Colonic mucosa (tissue), 4 donors: ENCODE data around the gene SSC4D. TPM values are rescaled to one million over a fixed set of nuclear protein-coding genes. Genes with fewer than 3 reads are reported as not detected.

Source experiments
- DNase-seq: peaks from one replicate; pipeline ENCODE4 v3.0.0-alpha.2; 2020
- H3K27ac ChIP-seq: fragments of 200-600 bp; one replicate; pipeline ENCODE4 v1.8.0; 2021
- H3K27me3 ChIP-seq: fragments of 200-600 bp; one replicate; pipeline ENCODE4 v1.8.0; 2021
- H3K36me3 ChIP-seq: fragments of 200-600 bp; one replicate; pipeline ENCODE4 v1.8.0; 2021
- H3K4me1 ChIP-seq: fragments of 200-600 bp; one replicate; pipeline ENCODE4 v1.8.0; 2021; ENCODE audit warnings: mild to moderate bottlenecking
- H3K4me3 ChIP-seq: fragments of 200-600 bp; one replicate; pipeline ENCODE4 v1.8.0; 2021
- H3K9ac ChIP-seq, 2 donors: one replicate each; pipeline ENCODE4 v1.7.0; 2013; ENCODE audit warnings: control low read depth in 2 of 2, low read depth in 2 of 2, low read length in 2 of 2
- H3K9me3 ChIP-seq: fragments of 200-600 bp; one replicate; pipeline ENCODE4 v1.8.0; 2021
- intact Hi-C: fragments of 100-400 bp; cut with DNase I; formaldehyde crosslinking; loops from one replicate; pipeline ENCODE4 v1.14.1; 2022
- total RNA-seq, 2 donors: library from RNA; stranded (reverse); fragmentation: NEBNext Ultra II Directional in 1 of 2; extraction: Animal tissue kit (Norgen Biotek cat#: 25700) in 1 of 2; gene quantifications; one replicate each; pipeline ENCODE4 v1.2.1, GENCODE V29; 2021
- TF ChIP-seq, protein P1 (sequence below): fragments of 200-600 bp; IDR thresholded peaks from one replicate; pipeline ENCODE4 v1.8.0; 2022; ENCODE audit warnings: antibody characterized with exemption, mild to moderate bottlenecking
- donor health status: healthy.
- donor health status: DM: no; HTN: no; CAD: no.
- donor health status: DM: no; HTN: no; CAD: no.

Gene SSC4D
- total RNA-seq, 2 donors from 2014 or later: 0.42 to 0.45 TPM

- H3K4me1 ChIP-seq: peaks cover 3% of the 10 kb centered on the region
- no peak overlapping the region for H3K4me3 ChIP-seq
- no peak overlapping the region for H3K9ac ChIP-seq
- H3K9me3 ChIP-seq: no peaks in the 10 kb centered on the region
- DNase-seq: no peak
- intact Hi-C loops: no loop called here
- no peaks in the 10 kb centered on the region for H3K27me3 ChIP-seq
- H3K27ac ChIP-seq: no peak overlapping the region
- TF ChIP-seq, protein P1, sequence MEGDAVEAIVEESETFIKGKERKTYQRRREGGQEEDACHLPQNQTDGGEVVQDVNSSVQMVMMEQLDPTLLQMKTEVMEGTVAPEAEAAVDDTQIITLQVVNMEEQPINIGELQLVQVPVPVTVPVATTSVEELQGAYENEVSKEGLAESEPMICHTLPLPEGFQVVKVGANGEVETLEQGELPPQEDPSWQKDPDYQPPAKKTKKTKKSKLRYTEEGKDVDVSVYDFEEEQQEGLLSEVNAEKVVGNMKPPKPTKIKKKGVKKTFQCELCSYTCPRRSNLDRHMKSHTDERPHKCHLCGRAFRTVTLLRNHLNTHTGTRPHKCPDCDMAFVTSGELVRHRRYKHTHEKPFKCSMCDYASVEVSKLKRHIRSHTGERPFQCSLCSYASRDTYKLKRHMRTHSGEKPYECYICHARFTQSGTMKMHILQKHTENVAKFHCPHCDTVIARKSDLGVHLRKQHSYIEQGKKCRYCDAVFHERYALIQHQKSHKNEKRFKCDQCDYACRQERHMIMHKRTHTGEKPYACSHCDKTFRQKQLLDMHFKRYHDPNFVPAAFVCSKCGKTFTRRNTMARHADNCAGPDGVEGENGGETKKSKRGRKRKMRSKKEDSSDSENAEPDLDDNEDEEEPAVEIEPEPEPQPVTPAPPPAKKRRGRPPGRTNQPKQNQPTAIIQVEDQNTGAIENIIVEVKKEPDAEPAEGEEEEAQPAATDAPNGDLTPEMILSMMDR: no peak
- no peaks in the 10 kb centered on the region for H3K36me3 ChIP-seq
These were observed 65.6 kb downstream of the SSC4D start for GRCh38 chr7:76343931-76344321.

GRCh38 chr7:76343294-76343930 is 66.1 kb downstream of the SSC4D start:
- Histone ChIP-seq H3K9ac (no peak overlapping the region), H3K4me3 (no peak overlapping the region), H3K9me3 (no peaks in the 10 kb centered on the region), H3K27ac (no peak overlapping the region), H3K27me3 (no peaks in the 10 kb centered on the region), H3K36me3 (no peaks in the 10 kb centered on the region), H3K4me1 (peaks cover 3% of the 10 kb centered on the region)
- DNase-seq: no peak
- intact Hi-C loops: no loop called here
- TF ChIP-seq, protein P1: no peak

- H3K9ac ChIP-seq: no peak overlapping the region
- H3K4me3 ChIP-seq: no peak overlapping the region
- H3K27ac ChIP-seq: no peak overlapping the region
- H3K27me3 ChIP-seq: no peaks in the 10 kb centered on the region
- TF ChIP-seq, protein P1: no peak
- intact Hi-C loops: no loop called here
- H3K9me3 ChIP-seq: no peaks in the 10 kb centered on the region
- H3K36me3 ChIP-seq: no peaks in the 10 kb centered on the region
- peaks cover 3% of the 10 kb centered on the region for H3K4me1 ChIP-seq
- DNase-seq: no peak
These were observed 67.3 kb downstream of the SSC4D start for GRCh38 chr7:76342222-76342621.

- intact Hi-C loops: no loop called here
- H3K27me3 ChIP-seq: no peaks in the 10 kb centered on the region
- H3K9ac ChIP-seq: no peak overlapping the region
- TF ChIP-seq, protein P1: no peak
- H3K36me3 ChIP-seq: no peaks in the 10 kb centered on the region
- no peaks in the 10 kb centered on the region for H3K9me3 ChIP-seq
- H3K4me1 ChIP-seq: no peaks in the 10 kb centered on the region
- no peak for DNase-seq
- no peak overlapping the region for H3K4me3 ChIP-seq
- no peak overlapping the region for H3K27ac ChIP-seq
These were observed 68.8 kb downstream of the SSC4D start for GRCh38 chr7:76340617-76341131.

Other genes starting within 250 kb of the SSC4D start
- under 1 TPM; 0.64 to 0.67 TPM for gene SRRM3, start 207.8 kb downstream of the SSC4D start, total RNA-seq
- 100 to 1,000 TPM; 539 to 844 TPM for gene HSPB1, start 107.0 kb downstream of the SSC4D start, total RNA-seq
- gene YWHAG, start 50.7 kb downstream of the SSC4D start, total RNA-seq: 100 to 1,000 TPM; 104 to 121 TPM
- gene ZP3, start 15.3 kb upstream of the SSC4D start, total RNA-seq: 10 to 100 TPM in 1 of 2 donors, 1 to 10 TPM in 1; 4.8 to 13.9 TPM
- 10 to 100 TPM; 61.7 to 91.1 TPM for gene DTX2, start 52.0 kb upstream of the SSC4D start, total RNA-seq
- 1 to 10 TPM in 1 of 2 donors, under 1 TPM in 1; 0.72 to 2.6 TPM for gene UPK3B, start 100.9 kb upstream of the SSC4D start, total RNA-seq
- gene SPDYE16, start 133.6 kb upstream of the SSC4D start, total RNA-seq: not detected
- 10 to 100 TPM in 1 of 2 donors, 1 to 10 TPM in 1; 6.5 to 21.1 TPM for gene POMZP3, start 217.6 kb upstream of the SSC4D start, total RNA-seq